Caco-2 (cell line): ENCODE data around the gene OR11A1. TPM values are rescaled to one million over a fixed set of nuclear protein-coding genes. Genes with fewer than 3 reads are reported as not detected.

Source experiments
- BruUV-seq: library from RNA; stranded (reverse); fragments of 400-500 nt; replicated peaks from 2 replicates; lab custom pipeline; 2021; lab: Mats Ljungman, UMichigan
- CTCF ChIA-PET: fragments of 300-600 bp; sonication (Branson Sonifier 250); formaldehyde crosslinking; loops from one replicate; lab custom pipeline; 2022; ENCODE audit warnings: antibody characterized with exemption; lab: Charles Lee
- POLR2A ChIA-PET: fragments of 300-600 bp; sonication (Branson Sonifier 250); formaldehyde crosslinking; loops from one replicate; lab custom pipeline; 2022; ENCODE audit warnings: antibody characterized with exemption; lab: Charles Lee
- DNase-seq, 2 experiments: peaks; one replicate each; pipeline versions ENCODE4 v3.0.0 to v3.0.0-alpha.2; 2020 to 2022
- H3K27me3 ChIP-seq: replicated peaks from 2 replicates; pipeline ENCODE4 v1.6.0; 2011; ENCODE audit warnings: low read length; ENCODE audit not compliant: control insufficient read depth, insufficient read depth
- H3K36me3 ChIP-seq: 2 replicates; pipeline ENCODE4 v1.5.1; 2011; ENCODE audit warnings: low read length; ENCODE audit not compliant: control insufficient read depth, insufficient read depth
- H3K4me1 ChIP-seq: fragments of 250-450 bp; sonication (Bioruptor Pico); 2 replicates; pipeline ENCODE4 v1.5.1; 2020; ENCODE audit warnings: mild to moderate bottlenecking
- H3K4me3 ChIP-seq: 2 replicates; pipeline ENCODE4 v1.5.1; 2011; ENCODE audit warnings: low read depth, mild to moderate bottlenecking, control low read depth, low read length
- H3K9me3 ChIP-seq: fragments of 250-450 bp; sonication (Bioruptor Pico); 2 replicates; pipeline ENCODE4 v1.5.1; 2020; ENCODE audit warnings: mild to moderate bottlenecking, moderate library complexity
- H3K27ac Mint-ChIP-seq: one replicate; pipeline ENCODE4 v1.8.0; 2022; ENCODE audit warnings: mixed read lengths; ENCODE audit not compliant: unreplicated experiment
- H3K27me3 Mint-ChIP-seq: one replicate; pipeline ENCODE4 v1.8.0; 2022; ENCODE audit warnings: mixed read lengths; ENCODE audit not compliant: insufficient read depth, unreplicated experiment
- H3K36me3 Mint-ChIP-seq: one replicate; pipeline ENCODE4 v1.8.0; 2022; ENCODE audit warnings: mild to moderate bottlenecking, mixed read lengths; ENCODE audit not compliant: insufficient read depth, unreplicated experiment
- H3K4me1 Mint-ChIP-seq: one replicate; pipeline ENCODE4 v1.8.0; 2022; ENCODE audit warnings: low read depth, mixed read lengths; ENCODE audit not compliant: unreplicated experiment
- H3K4me3 Mint-ChIP-seq: one replicate; pipeline ENCODE4 v1.8.0; 2022; ENCODE audit warnings: mild to moderate bottlenecking, moderate library complexity, mixed read lengths; ENCODE audit not compliant: unreplicated experiment
- H3K9me3 Mint-ChIP-seq: one replicate; pipeline ENCODE4 v1.8.0; 2022; ENCODE audit warnings: mixed read lengths; ENCODE audit not compliant: unreplicated experiment
- intact Hi-C: fragments of 100-400 bp; cut with micrococcal nuclease; formaldehyde crosslinking; loops from one replicate; pipeline ENCODE4 v1.10.0; 2022; ENCODE audit not compliant: unreplicated experiment
- total RNA-seq: library from RNA; stranded (reverse); gene quantifications from 2 replicates; pipeline ENCODE4 v1.2.3, GENCODE V29; 2022
- TF ChIP-seq, protein P1 (sequence below), 2 experiments: fragments of 200-600 bp in 1 of 2; IDR thresholded peaks; 1 replicate in 1 of 2; 2 replicates in 1 of 2; pipeline versions ENCODE4 v1.5.1 to v1.8.0; 2011 to 2022; ENCODE audit warnings: antibody characterized with exemption in 1 of 2, control low read depth in 1 of 2, inconsistent platforms in 1 of 2, low read depth in 1 of 2, low read length in 1 of 2, mild to moderate bottlenecking in 1 of 2, moderate library complexity in 1 of 2; ENCODE audit not compliant: insufficient read depth in 1 of 2, severe bottlenecking in 1 of 2, unreplicated experiment in 1 of 2

The OR11A1 gene
- total RNA-seq, 1 experiment from 2014 or later: not detected

DNA sequence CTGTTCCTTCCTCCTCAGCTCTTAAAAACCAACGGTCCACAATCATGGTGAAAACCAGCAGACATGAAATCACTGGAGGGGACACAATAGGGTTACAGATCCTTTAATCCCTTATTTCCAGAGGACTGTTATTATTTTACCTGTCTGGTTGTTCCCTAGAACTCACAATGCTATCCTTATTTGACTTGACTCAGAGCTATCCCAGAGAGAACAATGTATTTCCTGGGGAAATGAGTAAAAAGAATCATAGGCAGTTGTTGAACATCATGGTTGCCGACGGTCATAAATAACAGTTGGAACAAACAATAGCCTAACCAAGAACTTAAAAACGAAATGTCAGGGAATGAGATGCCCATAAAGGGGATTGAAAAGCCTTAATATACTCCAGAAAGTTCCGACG lies 9.4 kb upstream of the OR11A1 start:
- TF ChIP-seq, protein P1, sequence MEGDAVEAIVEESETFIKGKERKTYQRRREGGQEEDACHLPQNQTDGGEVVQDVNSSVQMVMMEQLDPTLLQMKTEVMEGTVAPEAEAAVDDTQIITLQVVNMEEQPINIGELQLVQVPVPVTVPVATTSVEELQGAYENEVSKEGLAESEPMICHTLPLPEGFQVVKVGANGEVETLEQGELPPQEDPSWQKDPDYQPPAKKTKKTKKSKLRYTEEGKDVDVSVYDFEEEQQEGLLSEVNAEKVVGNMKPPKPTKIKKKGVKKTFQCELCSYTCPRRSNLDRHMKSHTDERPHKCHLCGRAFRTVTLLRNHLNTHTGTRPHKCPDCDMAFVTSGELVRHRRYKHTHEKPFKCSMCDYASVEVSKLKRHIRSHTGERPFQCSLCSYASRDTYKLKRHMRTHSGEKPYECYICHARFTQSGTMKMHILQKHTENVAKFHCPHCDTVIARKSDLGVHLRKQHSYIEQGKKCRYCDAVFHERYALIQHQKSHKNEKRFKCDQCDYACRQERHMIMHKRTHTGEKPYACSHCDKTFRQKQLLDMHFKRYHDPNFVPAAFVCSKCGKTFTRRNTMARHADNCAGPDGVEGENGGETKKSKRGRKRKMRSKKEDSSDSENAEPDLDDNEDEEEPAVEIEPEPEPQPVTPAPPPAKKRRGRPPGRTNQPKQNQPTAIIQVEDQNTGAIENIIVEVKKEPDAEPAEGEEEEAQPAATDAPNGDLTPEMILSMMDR (IDR thresholded peaks at IDR 0.05; ENCODE audit: insufficient read depth in 1 of 2, low read depth in 1 of 2, low read length in 1 of 2, severe bottlenecking in 1 of 2, unreplicated experiment in 1 of 2): no peak
- no peaks in the 10 kb centered on the region for H3K4me1 ChIP-seq
- Mint-ChIP-seq H3K27me3 (peaks cover 6% of the 10 kb centered on the region), H3K27ac (no peak overlapping the region), H3K36me3 (no peaks in the 10 kb centered on the region), H3K4me3 (no peak overlapping the region), H3K9me3 (no peaks in the 10 kb centered on the region), H3K4me1 (no peaks in the 10 kb centered on the region)
- no TSS peak for BruUV-seq
- no peak overlapping the region for H3K4me3 ChIP-seq
- POLR2A ChIA-PET: no interaction called here
- H3K36me3 ChIP-seq: no peaks in the 10 kb centered on the region
- no peak for DNase-seq
- no peaks in the 10 kb centered on the region for H3K27me3 ChIP-seq
- no peaks in the 10 kb centered on the region for H3K9me3 ChIP-seq
- intact Hi-C loops: no loop called here
- CTCF ChIA-PET: no interaction called here

DNA sequence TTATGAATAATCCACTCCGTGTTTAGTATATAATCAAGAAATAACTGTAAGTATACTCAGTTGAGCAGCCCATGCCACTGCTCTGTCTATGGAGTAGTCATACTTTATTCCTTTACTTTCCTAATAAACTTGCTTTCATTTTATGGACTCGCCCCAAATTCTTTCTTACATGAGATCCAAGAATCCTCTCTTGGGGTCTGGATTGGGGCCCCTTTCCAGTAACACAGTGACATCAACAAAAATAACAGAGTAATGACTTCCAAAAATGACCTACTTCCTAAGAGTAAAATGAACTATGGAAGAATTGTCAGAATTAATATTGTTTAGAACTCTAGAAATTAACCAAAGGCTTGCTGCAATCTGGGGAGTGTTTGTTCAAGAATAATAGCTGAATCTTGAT lies 8.9 kb upstream of the OR11A1 start:
- no TSS peak for BruUV-seq
- ChIA-PET CTCF (no interaction called here), POLR2A (no interaction called here)
- no peaks in the 10 kb centered on the region for H3K4me1 ChIP-seq
- DNase-seq: no peak
- no peaks in the 10 kb centered on the region for H3K9me3 ChIP-seq
- Mint-ChIP-seq H3K27ac (no peak overlapping the region), H3K27me3 (peaks cover 6% of the 10 kb centered on the region), H3K36me3 (no peaks in the 10 kb centered on the region), H3K9me3 (no peaks in the 10 kb centered on the region), H3K4me1 (no peaks in the 10 kb centered on the region), H3K4me3 (no peak overlapping the region)
- TF ChIP-seq, protein P1 (IDR thresholded peaks at IDR 0.05; ENCODE audit: insufficient read depth in 1 of 2, low read depth in 1 of 2, low read length in 1 of 2, severe bottlenecking in 1 of 2, unreplicated experiment in 1 of 2): no peak
- intact Hi-C loops: no loop called here
- H3K4me3 ChIP-seq: no peak overlapping the region
- H3K27me3 ChIP-seq: no peaks in the 10 kb centered on the region
- no peaks in the 10 kb centered on the region for H3K36me3 ChIP-seq

DNA sequence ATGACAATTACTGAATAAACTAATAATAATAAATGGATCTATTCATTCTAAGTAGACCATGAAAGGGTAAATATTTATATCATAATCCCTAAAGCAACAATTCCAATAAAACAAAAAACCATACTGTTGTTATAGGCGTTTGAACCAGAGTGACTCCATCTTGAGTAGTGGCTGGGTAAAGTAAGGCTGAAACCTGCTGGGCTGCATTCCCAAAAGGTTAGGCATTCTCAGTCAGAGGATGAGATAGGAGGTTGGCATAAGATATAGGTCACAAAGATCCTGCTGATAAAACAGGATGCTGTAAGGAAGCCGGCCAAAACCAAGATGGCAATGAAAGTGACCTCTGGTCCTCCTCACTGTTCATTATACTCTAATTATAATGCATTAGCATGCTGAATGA lies 8.4 kb upstream of the OR11A1 start:
- H3K36me3 ChIP-seq: no peaks in the 10 kb centered on the region
- no peaks in the 10 kb centered on the region for H3K4me1 ChIP-seq
- no peak overlapping the region for H3K27ac Mint-ChIP-seq
- no peaks in the 10 kb centered on the region for H3K36me3 Mint-ChIP-seq
- H3K9me3 ChIP-seq: no peaks in the 10 kb centered on the region
- H3K4me3 ChIP-seq: no peak overlapping the region
- POLR2A ChIA-PET: no interaction called here
- DNase-seq: no peak
- TF ChIP-seq, protein P1 (IDR thresholded peaks at IDR 0.05; ENCODE audit: insufficient read depth in 1 of 2, low read depth in 1 of 2, low read length in 1 of 2, severe bottlenecking in 1 of 2, unreplicated experiment in 1 of 2): no peak
- BruUV-seq: no TSS peak
- CTCF ChIA-PET: no interaction called here
- H3K4me3 Mint-ChIP-seq: no peak overlapping the region
- no peaks in the 10 kb centered on the region for H3K27me3 ChIP-seq
- intact Hi-C loops: no loop called here
- H3K4me1 Mint-ChIP-seq: no peaks in the 10 kb centered on the region
- no peaks in the 10 kb centered on the region for H3K9me3 Mint-ChIP-seq
- peaks cover 6% of the 10 kb centered on the region for H3K27me3 Mint-ChIP-seq
